OCI-LY1 (cell line): ENCODE results near the gene PKN1.

Experiments
- CTCF ChIP-seq: fragments of 200-600 bp; sonication (generic), shearing (Covaris generic); IDR thresholded peaks from 2 replicates; pipeline ENCODE4 v1.5.1; 2017; ENCODE audit warnings: mild to moderate bottlenecking, antibody characterized with exemption, low read length, moderate library complexity, mixed read lengths
- EZH2 ChIP-seq: fragments of 200-600 bp; sonication (generic), shearing (Covaris generic); IDR thresholded peaks from 2 replicates; pipeline ENCODE4 v1.8.0; 2017; ENCODE audit warnings: borderline replicate concordance, mixed run types, mild to moderate bottlenecking, antibody characterized with exemption, low read length, moderate library complexity, mixed read lengths

- TF ChIP-seq CTCF, result no peak
- TF ChIP-seq EZH2, result no peak
Observed at GRCh38 chr19:14516048-14516534, 83.0 kb downstream of the PKN1 start.
